GM23338 (cell line): ENCODE results near the gene PSMB11. TPM values are rescaled to one million over a fixed set of nuclear protein-coding genes. Genes with fewer than 3 reads are reported as not detected.

Experiments used
- ATAC-seq: fragments of 200-7000 bp; cut with Tn5 transposase; 3 replicates; pipeline ENCODE4 v1.9.1; 2020
- DNase-seq: peaks from one replicate; pipeline ENCODE4 v3.0.0-alpha.2; 2015; ENCODE audit warnings: low spot score
- H2AFZ ChIP-seq: fragments of 200-600 bp; sonication (generic); 2 replicates; pipeline ENCODE4 v1.8.0; 2016; ENCODE audit warnings: antibody characterized with exemption, mild to moderate bottlenecking, moderate library complexity
- H3F3A ChIP-seq: fragments of 200-600 bp; sonication (generic); replicated peaks from 2 replicates; pipeline ENCODE4 v1.8.0; 2017; ENCODE audit warnings: antibody characterized with exemption, mixed run types, low read depth
- H3K27ac ChIP-seq: fragments of 200-600 bp; sonication (generic); 2 replicates; pipeline ENCODE4 v1.6.1; 2016; ENCODE audit warnings: low read depth
- H3K27me3 ChIP-seq: fragments of 200-600 bp; sonication (generic); 2 replicates; pipeline ENCODE4 v1.8.0; 2016; ENCODE audit warnings: mild to moderate bottlenecking, mixed run types, moderate library complexity; ENCODE audit not compliant: insufficient read depth
- H3K36me3 ChIP-seq: fragments of 200-600 bp; sonication (generic); 2 replicates; pipeline ENCODE4 v1.8.0; 2016; ENCODE audit warnings: mild to moderate bottlenecking; ENCODE audit not compliant: insufficient read depth
- H3K4me1 ChIP-seq: fragments of 200-600 bp; sonication (generic); 2 replicates; pipeline ENCODE4 v1.8.0; 2016; ENCODE audit warnings: mild to moderate bottlenecking, moderate library complexity; ENCODE audit not compliant: insufficient read depth
- H3K4me2 ChIP-seq: fragments of 200-600 bp; sonication (generic); 2 replicates; pipeline ENCODE4 v1.7.1; 2017; ENCODE audit warnings: mixed run types
- H3K4me3 ChIP-seq: fragments of 200-600 bp; sonication (generic); 2 replicates; pipeline ENCODE4 v1.6.1; 2016; ENCODE audit warnings: mixed run types
- H3K79me2 ChIP-seq: fragments of 200-600 bp; sonication (generic); replicated peaks from 2 replicates; pipeline ENCODE4 v1.8.0; 2017; ENCODE audit warnings: mild to moderate bottlenecking; ENCODE audit not compliant: insufficient read depth
- H3K9me2 ChIP-seq: fragments of 200-600 bp; sonication (generic); 2 replicates; pipeline ENCODE4 v1.8.0; 2017; ENCODE audit not compliant: insufficient read depth
- H4K20me1 ChIP-seq: fragments of 200-600 bp; sonication (generic); replicated peaks from 2 replicates; pipeline ENCODE4 v1.8.0; 2017; ENCODE audit warnings: mild to moderate bottlenecking; ENCODE audit not compliant: insufficient read depth
- H3K27ac Mint-ChIP-seq: 2 replicates; pipeline ENCODE4 v1.8.0; 2020; ENCODE audit warnings: inconsistent platforms, mild to moderate bottlenecking, moderate library complexity, mixed read lengths
- H3K27me3 Mint-ChIP-seq: 3 replicates; pipeline ENCODE4 v1.8.0; 2022; ENCODE audit warnings: low read depth, mild to moderate bottlenecking, moderate library complexity, mixed read lengths, inconsistent platforms; ENCODE audit not compliant: insufficient read depth, poor library complexity
- H3K36me3 Mint-ChIP-seq: 3 replicates; pipeline ENCODE4 v1.8.0; 2021; ENCODE audit warnings: low read depth, mild to moderate bottlenecking, inconsistent platforms, moderate library complexity, mixed read lengths
- H3K4me1 Mint-ChIP-seq: 3 replicates; pipeline ENCODE4 v1.8.0; 2020; ENCODE audit warnings: mild to moderate bottlenecking, inconsistent platforms, mixed read lengths
- H3K4me3 Mint-ChIP-seq: 3 replicates; pipeline ENCODE4 v1.8.0; 2021; ENCODE audit warnings: moderate library complexity, mild to moderate bottlenecking, inconsistent platforms, mixed read lengths
- H3K9me3 Mint-ChIP-seq: 3 replicates; pipeline ENCODE4 v1.8.0; 2020; ENCODE audit warnings: moderate library complexity, mild to moderate bottlenecking, inconsistent platforms, mixed read lengths
- NANOG ChIP-seq: IDR thresholded peaks from 2 replicates; pipeline ENCODE4 v1.6.1; 2016; ENCODE audit warnings: antibody characterized with exemption, borderline replicate concordance
- polyA plus RNA-seq: library from polyadenylated mRNA; unstranded; fragments of >200 nt; fragmentation: Nextera tagmentation; extraction: Ambion mirVana; gene quantifications from 2 replicates; pipeline ENCODE4 v1.2.1, GENCODE V29; 2016
- total RNA-seq: library from RNA; depleted of rRNA; stranded (reverse); fragments of >200 nt; shearing (Covaris generic); gene quantifications from 2 replicates; pipeline ENCODE4 v1.2.3, GENCODE V29; 2014
- TF ChIP-seq, protein P1 (sequence below): IDR thresholded peaks from 2 replicates; pipeline ENCODE4 v1.6.1; 2016; ENCODE audit warnings: antibody characterized with exemption
- TF ChIP-seq, protein P2 (sequence below): IDR thresholded peaks from one replicate; pipeline ENCODE4 v1.6.1; 2018; ENCODE audit warnings: antibody characterized with exemption; ENCODE audit not compliant: unreplicated experiment
- TF ChIP-seq, protein P3 (sequence below): fragments of 250-450 bp; sonication (Bioruptor Pico); IDR thresholded peaks from 2 replicates; pipeline ENCODE4 v1.5.0; 2020; ENCODE audit warnings: mild to moderate bottlenecking, moderate library complexity

Gene PSMB11
- total and polyA plus RNA-seq, 2 experiments from 2014 or later = 0.07 TPM; not detected in 1

DNA sequence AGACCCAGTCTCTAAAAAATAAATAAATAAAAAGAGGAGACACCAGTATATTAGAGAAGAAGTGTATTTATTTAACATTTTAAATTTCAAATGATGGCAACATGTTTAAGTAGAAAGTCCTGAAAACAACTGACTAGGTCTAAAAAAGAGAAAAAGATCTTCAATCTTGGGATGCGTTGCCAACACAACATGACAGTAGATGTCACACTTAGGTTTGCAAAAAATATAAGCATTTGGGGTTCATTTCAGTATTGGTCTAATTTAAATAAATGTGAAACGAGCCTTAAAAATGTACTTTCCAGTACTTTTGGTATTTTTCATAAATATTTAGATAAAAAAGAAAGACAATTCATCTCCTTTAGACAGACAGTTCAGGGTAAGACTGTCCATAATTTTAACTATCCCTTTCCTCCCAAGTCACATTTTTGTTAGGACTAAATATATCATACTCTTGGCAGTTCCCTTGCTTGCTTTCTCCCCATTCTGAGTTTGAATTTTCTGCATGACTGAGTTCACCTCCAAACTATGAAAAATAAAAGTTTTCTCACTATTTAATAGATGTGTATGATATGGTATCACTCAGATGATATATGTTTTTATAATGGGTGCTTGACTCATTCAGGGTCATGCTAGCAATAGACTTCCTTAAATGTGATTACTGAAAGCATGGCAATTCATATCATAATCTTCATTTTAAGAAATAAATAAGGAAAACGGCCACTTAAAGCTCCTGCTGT, 36.4 kb upstream of the PSMB11 start:
- Histone ChIP-seq H3K27ac (no peak overlapping the region), H3K9me2 (no peaks in the 10 kb centered on the region), H4K20me1 (no peaks in the 10 kb centered on the region), H3K4me3 (peak overlapping the region; percentile 64), H3F3A (0 out of 2 replicates have a peak, but pooled peaks cover 5% of the 10 kb centered on the region), H3K36me3 (no peaks in the 10 kb centered on the region), H2AFZ (no peak overlapping the region), H3K4me1 (peaks cover 11% of the 10 kb centered on the region; the same call in 1 of the 2 replicates), H3K27me3 (no peaks in the 10 kb centered on the region), H3K4me2 (peak overlapping the region; percentile 79), H3K79me2 (no peaks in the 10 kb centered on the region)
- peaks cover 5% of the 10 kb centered on the region; the same call in 2 of the 3 replicates for H3K36me3 Mint-ChIP-seq
- H3K27me3 Mint-ChIP-seq = peaks cover 8% of the 10 kb centered on the region
- H3K4me3 Mint-ChIP-seq = peak overlapping the region; percentile 94
- DNase-seq (no peak), ATAC-seq (no peak)
- H3K4me1 Mint-ChIP-seq = peaks cover 29% of the 10 kb centered on the region
- TF ChIP-seq, protein P1, sequence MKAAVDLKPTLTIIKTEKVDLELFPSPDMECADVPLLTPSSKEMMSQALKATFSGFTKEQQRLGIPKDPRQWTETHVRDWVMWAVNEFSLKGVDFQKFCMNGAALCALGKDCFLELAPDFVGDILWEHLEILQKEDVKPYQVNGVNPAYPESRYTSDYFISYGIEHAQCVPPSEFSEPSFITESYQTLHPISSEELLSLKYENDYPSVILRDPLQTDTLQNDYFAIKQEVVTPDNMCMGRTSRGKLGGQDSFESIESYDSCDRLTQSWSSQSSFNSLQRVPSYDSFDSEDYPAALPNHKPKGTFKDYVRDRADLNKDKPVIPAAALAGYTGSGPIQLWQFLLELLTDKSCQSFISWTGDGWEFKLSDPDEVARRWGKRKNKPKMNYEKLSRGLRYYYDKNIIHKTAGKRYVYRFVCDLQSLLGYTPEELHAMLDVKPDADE = no peak
- no peak for TF ChIP-seq NANOG
- TF ChIP-seq, protein P2, sequence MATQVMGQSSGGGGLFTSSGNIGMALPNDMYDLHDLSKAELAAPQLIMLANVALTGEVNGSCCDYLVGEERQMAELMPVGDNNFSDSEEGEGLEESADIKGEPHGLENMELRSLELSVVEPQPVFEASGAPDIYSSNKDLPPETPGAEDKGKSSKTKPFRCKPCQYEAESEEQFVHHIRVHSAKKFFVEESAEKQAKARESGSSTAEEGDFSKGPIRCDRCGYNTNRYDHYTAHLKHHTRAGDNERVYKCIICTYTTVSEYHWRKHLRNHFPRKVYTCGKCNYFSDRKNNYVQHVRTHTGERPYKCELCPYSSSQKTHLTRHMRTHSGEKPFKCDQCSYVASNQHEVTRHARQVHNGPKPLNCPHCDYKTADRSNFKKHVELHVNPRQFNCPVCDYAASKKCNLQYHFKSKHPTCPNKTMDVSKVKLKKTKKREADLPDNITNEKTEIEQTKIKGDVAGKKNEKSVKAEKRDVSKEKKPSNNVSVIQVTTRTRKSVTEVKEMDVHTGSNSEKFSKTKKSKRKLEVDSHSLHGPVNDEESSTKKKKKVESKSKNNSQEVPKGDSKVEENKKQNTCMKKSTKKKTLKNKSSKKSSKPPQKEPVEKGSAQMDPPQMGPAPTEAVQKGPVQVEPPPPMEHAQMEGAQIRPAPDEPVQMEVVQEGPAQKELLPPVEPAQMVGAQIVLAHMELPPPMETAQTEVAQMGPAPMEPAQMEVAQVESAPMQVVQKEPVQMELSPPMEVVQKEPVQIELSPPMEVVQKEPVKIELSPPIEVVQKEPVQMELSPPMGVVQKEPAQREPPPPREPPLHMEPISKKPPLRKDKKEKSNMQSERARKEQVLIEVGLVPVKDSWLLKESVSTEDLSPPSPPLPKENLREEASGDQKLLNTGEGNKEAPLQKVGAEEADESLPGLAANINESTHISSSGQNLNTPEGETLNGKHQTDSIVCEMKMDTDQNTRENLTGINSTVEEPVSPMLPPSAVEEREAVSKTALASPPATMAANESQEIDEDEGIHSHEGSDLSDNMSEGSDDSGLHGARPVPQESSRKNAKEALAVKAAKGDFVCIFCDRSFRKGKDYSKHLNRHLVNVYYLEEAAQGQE = no peak
- H3K9me3 Mint-ChIP-seq = no peaks in the 10 kb centered on the region; the same call in 2 of the 3 replicates
- no peak overlapping the region for H3K27ac Mint-ChIP-seq

DNA sequence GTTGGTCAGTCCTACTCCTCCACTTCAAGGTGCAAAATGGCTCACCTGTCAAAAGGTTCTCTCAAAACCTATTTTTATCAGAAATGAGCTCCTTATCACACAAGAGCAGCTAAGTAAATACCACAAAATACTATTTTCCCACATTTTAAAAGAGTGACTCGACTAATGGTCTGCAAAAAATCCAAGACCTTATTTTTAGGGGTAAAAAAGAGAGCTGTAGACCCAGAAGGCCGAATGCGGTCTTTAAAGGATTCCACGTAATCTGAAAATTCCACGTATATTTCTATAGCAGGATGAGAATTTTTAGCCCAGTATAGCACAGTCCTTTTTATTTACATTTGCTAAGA, 35.9 kb upstream of the PSMB11 start:
- H3K36me3 ChIP-seq = no peaks in the 10 kb centered on the region
- H3K4me2 ChIP-seq = peak overlapping the region; percentile 79
- TF ChIP-seq, protein P2 = no peak
- TF ChIP-seq, protein P3, sequence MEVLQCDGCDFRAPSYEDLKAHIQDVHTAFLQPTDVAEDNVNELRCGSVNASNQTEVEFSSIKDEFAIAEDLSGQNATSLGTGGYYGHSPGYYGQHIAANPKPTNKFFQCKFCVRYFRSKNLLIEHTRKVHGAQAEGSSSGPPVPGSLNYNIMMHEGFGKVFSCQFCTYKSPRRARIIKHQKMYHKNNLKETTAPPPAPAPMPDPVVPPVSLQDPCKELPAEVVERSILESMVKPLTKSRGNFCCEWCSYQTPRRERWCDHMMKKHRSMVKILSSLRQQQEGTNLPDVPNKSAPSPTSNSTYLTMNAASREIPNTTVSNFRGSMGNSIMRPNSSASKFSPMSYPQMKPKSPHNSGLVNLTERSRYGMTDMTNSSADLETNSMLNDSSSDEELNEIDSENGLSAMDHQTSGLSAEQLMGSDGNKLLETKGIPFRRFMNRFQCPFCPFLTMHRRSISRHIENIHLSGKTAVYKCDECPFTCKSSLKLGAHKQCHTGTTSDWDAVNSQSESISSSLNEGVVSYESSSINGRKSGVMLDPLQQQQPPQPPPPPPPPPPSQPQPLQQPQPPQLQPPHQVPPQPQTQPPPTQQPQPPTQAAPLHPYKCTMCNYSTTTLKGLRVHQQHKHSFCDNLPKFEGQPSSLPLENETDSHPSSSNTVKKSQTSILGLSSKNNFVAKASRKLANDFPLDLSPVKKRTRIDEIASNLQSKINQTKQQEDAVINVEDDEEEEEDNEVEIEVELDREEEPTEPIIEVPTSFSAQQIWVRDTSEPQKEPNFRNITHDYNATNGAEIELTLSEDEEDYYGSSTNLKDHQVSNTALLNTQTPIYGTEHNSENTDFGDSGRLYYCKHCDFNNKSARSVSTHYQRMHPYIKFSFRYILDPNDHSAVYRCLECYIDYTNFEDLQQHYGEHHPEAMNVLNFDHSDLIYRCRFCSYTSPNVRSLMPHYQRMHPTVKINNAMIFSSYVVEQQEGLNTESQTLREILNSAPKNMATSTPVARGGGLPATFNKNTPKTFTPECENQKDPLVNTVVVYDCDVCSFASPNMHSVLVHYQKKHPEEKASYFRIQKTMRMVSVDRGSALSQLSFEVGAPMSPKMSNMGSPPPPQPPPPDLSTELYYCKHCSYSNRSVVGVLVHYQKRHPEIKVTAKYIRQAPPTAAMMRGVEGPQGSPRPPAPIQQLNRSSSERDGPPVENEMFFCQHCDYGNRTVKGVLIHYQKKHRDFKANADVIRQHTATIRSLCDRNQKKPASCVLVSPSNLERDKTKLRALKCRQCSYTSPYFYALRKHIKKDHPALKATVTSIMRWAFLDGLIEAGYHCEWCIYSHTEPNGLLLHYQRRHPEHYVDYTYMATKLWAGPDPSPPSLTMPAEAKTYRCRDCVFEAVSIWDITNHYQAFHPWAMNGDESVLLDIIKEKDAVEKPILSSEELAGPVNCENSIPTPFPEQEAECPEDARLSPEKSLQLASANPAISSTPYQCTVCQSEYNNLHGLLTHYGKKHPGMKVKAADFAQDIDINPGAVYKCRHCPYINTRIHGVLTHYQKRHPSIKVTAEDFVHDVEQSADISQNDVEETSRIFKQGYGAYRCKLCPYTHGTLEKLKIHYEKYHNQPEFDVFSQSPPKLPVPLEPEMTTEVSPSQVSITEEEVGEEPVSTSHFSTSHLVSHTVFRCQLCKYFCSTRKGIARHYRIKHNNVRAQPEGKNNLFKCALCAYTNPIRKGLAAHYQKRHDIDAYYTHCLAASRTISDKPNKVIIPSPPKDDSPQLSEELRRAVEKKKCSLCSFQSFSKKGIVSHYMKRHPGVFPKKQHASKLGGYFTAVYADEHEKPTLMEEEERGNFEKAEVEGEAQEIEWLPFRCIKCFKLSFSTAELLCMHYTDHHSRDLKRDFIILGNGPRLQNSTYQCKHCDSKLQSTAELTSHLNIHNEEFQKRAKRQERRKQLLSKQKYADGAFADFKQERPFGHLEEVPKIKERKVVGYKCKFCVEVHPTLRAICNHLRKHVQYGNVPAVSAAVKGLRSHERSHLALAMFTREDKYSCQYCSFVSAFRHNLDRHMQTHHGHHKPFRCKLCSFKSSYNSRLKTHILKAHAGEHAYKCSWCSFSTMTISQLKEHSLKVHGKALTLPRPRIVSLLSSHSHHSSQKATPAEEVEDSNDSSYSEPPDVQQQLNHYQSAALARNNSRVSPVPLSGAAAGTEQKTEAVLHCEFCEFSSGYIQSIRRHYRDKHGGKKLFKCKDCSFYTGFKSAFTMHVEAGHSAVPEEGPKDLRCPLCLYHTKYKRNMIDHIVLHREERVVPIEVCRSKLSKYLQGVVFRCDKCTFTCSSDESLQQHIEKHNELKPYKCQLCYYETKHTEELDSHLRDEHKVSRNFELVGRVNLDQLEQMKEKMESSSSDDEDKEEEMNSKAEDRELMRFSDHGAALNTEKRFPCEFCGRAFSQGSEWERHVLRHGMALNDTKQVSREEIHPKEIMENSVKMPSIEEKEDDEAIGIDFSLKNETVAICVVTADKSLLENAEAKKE (CRISPR knock-in tag) = no peak
- peak overlapping the region; percentile 64 for H3K4me3 ChIP-seq
- Mint-ChIP-seq H3K4me3 (peak overlapping the region; percentile 94), H3K27me3 (peaks cover 8% of the 10 kb centered on the region), H3K27ac (peak overlapping the region; percentile 100; the same call in 1 of the 2 replicates), H3K4me1 (peaks cover 29% of the 10 kb centered on the region), H3K9me3 (no peaks in the 10 kb centered on the region; the same call in 2 of the 3 replicates), H3K36me3 (peaks cover 5% of the 10 kb centered on the region; the same call in 2 of the 3 replicates)
- 0 out of 2 replicates have a peak, but pooled peaks cover 5% of the 10 kb centered on the region for H3F3A ChIP-seq
- ATAC-seq (no peak), DNase-seq (no peak)
- no peaks in the 10 kb centered on the region for H4K20me1 ChIP-seq
- H3K27ac ChIP-seq = peak overlapping the region; percentile 93
- no peak overlapping the region; the same call in 1 of the 2 replicates for H2AFZ ChIP-seq
- no peaks in the 10 kb centered on the region for H3K79me2 ChIP-seq
- H3K27me3 ChIP-seq = no peaks in the 10 kb centered on the region
- peaks cover 11% of the 10 kb centered on the region; the same call in 1 of the 2 replicates for H3K4me1 ChIP-seq
- H3K9me2 ChIP-seq = no peaks in the 10 kb centered on the region
